ENCODE data around the gene SPATA16. TPM values are rescaled to one million over a fixed set of nuclear protein-coding genes. Genes with fewer than 3 reads are reported as not detected.

SPATA16 gene
- polyA plus RNA-seq, 1 donor from 2014 or later: not detected

- Histone ChIP-seq H3K27me3 (ENCODE audit: insufficient read depth, low read depth, low read length) (no peaks in the 10 kb centered on the region), H3K9me3 (ENCODE audit: low read length) (no peaks in the 10 kb centered on the region), H3K36me3 (ENCODE audit: insufficient read depth, low read length) (no peaks in the 10 kb centered on the region), H3K9ac (ENCODE audit: low read length) (no peak overlapping the region), H3K9me2 (ENCODE audit: insufficient read depth, low read length) (no peaks in the 10 kb centered on the region), H3F3A (ENCODE audit: insufficient read depth, low read length, poor library complexity, severe bottlenecking) (no peaks in the 10 kb centered on the region), H3K4me2 (ENCODE audit: low read length) (no peak overlapping the region), H3K27ac (ENCODE audit: low read length) (no peak overlapping the region), H3K79me2 (replicated peaks; ENCODE audit: insufficient read depth, low read length) (no peaks in the 10 kb centered on the region), H4K20me1 (ENCODE audit: insufficient read depth) (no peaks in the 10 kb centered on the region), H2AFZ (ENCODE audit: low read depth, low read length) (no peak overlapping the region), H3K4me3 (ENCODE audit: low read length) (no peak overlapping the region)
- TF ChIP-seq SMC3 (conservative IDR thresholded peaks at IDR 0.05; ENCODE audit: poor library complexity) (no peak), EP300 (conservative IDR thresholded peaks at IDR 0.05; ENCODE audit: poor library complexity, severe bottlenecking) (no peak), REST (IDR thresholded peaks at IDR 0.05; ENCODE audit: borderline replicate concordance) (no peak), CTCF (IDR thresholded peaks at IDR 0.05; ENCODE audit: poor library complexity, severe bottlenecking) (no peak), TAF1 (IDR thresholded peaks at IDR 0.05; ENCODE audit: low read depth) (no peak), POLR2AphosphoS5 (IDR thresholded peaks at IDR 0.05) (no peak), MXI1 (conservative IDR thresholded peaks at IDR 0.05; ENCODE audit: poor library complexity, severe bottlenecking) (no peak)
Observed at GRCh38 chr3:172839679-172840078, 301.4 kb downstream of the SPATA16 start.

All from neural cell (in vitro differentiated cells).